Panc1 (cell line): Measurements from ENCODE around the gene MUC3A. TPM values are rescaled to one million over a fixed set of nuclear protein-coding genes. Genes with fewer than 3 reads are reported as not detected.

ENCODE experiments used
- ATAC-seq: fragments of 200-7000 bp; cut with Tn5 transposase; 2 replicates; pipeline ENCODE4 v1.9.1; 2020; ENCODE audit warnings: mild to moderate bottlenecking, moderate library complexity
- BruUV-seq: library from RNA; stranded (reverse); fragments of 400-500 nt; replicated peaks from 2 replicates; lab custom pipeline; 2021; lab: Mats Ljungman, UMichigan
- CTCF ChIA-PET: fragments of 300-600 bp; sonication (Branson Sonifier 250); formaldehyde crosslinking; loops from one replicate; lab custom pipeline; 2022; ENCODE audit warnings: antibody characterized with exemption; lab: Charles Lee
- POLR2A ChIA-PET: fragments of 300-600 bp; sonication (Branson Sonifier 250); formaldehyde crosslinking; loops from one replicate; lab custom pipeline; 2022; ENCODE audit warnings: antibody characterized with exemption; lab: Charles Lee
- DNase-seq: peaks from one replicate; pipeline ENCODE4 v3.0.0-alpha.2; 2010; ENCODE audit warnings: low read depth, low spot score
- H3K27ac ChIP-seq: 2 replicates; pipeline ENCODE4 v1.5.1; 2011; ENCODE audit warnings: mild to moderate bottlenecking, low read length, inconsistent platforms
- H3K27me3 ChIP-seq: fragments of 200-500 bp; sonication (Bioruptor generic); 2 replicates; pipeline ENCODE4 v1.6.0; 2014; ENCODE audit warnings: low read length, inconsistent platforms; ENCODE audit not compliant: control insufficient read depth, insufficient read depth
- H3K36me3 ChIP-seq: fragments of 200-500 bp; sonication (Bioruptor generic); 2 replicates; pipeline ENCODE4 v1.5.1; 2014; ENCODE audit warnings: inconsistent platforms, mild to moderate bottlenecking, low read length, moderate library complexity; ENCODE audit not compliant: control insufficient read depth, insufficient read depth
- H3K4me1 ChIP-seq: 2 replicates; pipeline ENCODE4 v1.5.1; 2011; ENCODE audit warnings: inconsistent platforms, mild to moderate bottlenecking, low read length, moderate library complexity; ENCODE audit not compliant: control insufficient read depth, insufficient read depth
- H3K4me3 ChIP-seq, 2 experiments: 2 replicates each; pipeline ENCODE4 v1.5.1; 2011 to 2012; ENCODE audit warnings: low read depth in 2 of 2, low read length in 2 of 2, mild to moderate bottlenecking in 2 of 2, inconsistent platforms in 1 of 2, moderate library complexity in 1 of 2
- H3K9me3 ChIP-seq: fragments of 200-500 bp; sonication (Bioruptor generic); 2 replicates; pipeline ENCODE4 v1.5.1; 2014; ENCODE audit warnings: low read depth, mild to moderate bottlenecking, inconsistent platforms, low read length, moderate library complexity; ENCODE audit not compliant: control insufficient read depth, insufficient read depth
- POLR2AphosphoS5 ChIP-seq: IDR thresholded peaks from 2 replicates; pipeline ENCODE4 v1.6.1; 2012; ENCODE audit warnings: mild to moderate bottlenecking, low read depth, low read length, moderate library complexity
- SIN3A ChIP-seq: IDR thresholded peaks from 2 replicates; pipeline ENCODE4 v1.6.1; 2012; ENCODE audit warnings: low read depth, mild to moderate bottlenecking, low read length, moderate library complexity, borderline replicate concordance; ENCODE audit not compliant: insufficient read depth
- TCF7L2 ChIP-seq: IDR thresholded peaks from 2 replicates; pipeline ENCODE4 v1.6.1; 2011; ENCODE audit warnings: mild to moderate bottlenecking, low read depth, low read length, inconsistent platforms
- in situ Hi-C: cut with HindIII; loops from 2 replicates; pipeline ENCODE4 v1.10.0; 2016; ENCODE audit warnings: low sequenced_read_pairs, low pct_unique_long_range_greater_than_20kb
- intact Hi-C: fragments of 100-400 bp; cut with micrococcal nuclease; formaldehyde crosslinking; loops from one replicate; pipeline ENCODE4 v1.10.0; 2022; ENCODE audit not compliant: unreplicated experiment
- total RNA-seq: library from RNA; stranded (reverse); gene quantifications from one replicate; pipeline ENCODE4 v1.2.1, GENCODE V29; 2021; ENCODE audit not compliant: unreplicated experiment
- TF ChIP-seq, protein P1 (sequence below): fragments of 450-650 bp; IDR thresholded peaks from 2 replicates; pipeline ENCODE4 v1.5.1; 2017; ENCODE audit warnings: mild to moderate bottlenecking
- TF ChIP-seq, protein P2 (sequence below), 2 experiments: IDR thresholded peaks; 2 replicates each; pipeline ENCODE4 v1.6.1; 2011 to 2012; ENCODE audit warnings: low read depth in 2 of 2, control low read depth in 1 of 2, low read length in 1 of 2, mild to moderate bottlenecking in 1 of 2, moderate library complexity in 1 of 2; ENCODE audit not compliant: insufficient read depth in 1 of 2

The MUC3A gene
- total RNA-seq, 1 experiment from 2014 or later = 24.7 TPM

GRCh38 chr7:100900978-100901377 lies 48.4 kb upstream of the MUC3A start:
- DNase-seq (no peak), ATAC-seq (no peak)
- Histone ChIP-seq H3K36me3 (no peaks in the 10 kb centered on the region), H3K27me3 (no peaks in the 10 kb centered on the region; the same call in 1 of the 2 replicates), H3K4me1 (peaks cover 5% of the 10 kb centered on the region), H3K4me3 (no peak overlapping the region), H3K9me3 (no peaks in the 10 kb centered on the region), H3K27ac (no peak overlapping the region)
- CTCF ChIA-PET = interaction anchor here (0.6 kb wide), 1 partner anchor 12 kb away, joined by 10 read pairs; no protein-coding TSS in a partner anchor
- in situ Hi-C loops (no loop called here), intact Hi-C loops (no loop called here)
- POLR2A ChIA-PET = interaction anchor here (0.6 kb wide), 1 partner anchor 148 kb away, joined by 3 read pairs; no protein-coding TSS in a partner anchor
- BruUV-seq = no TSS peak
- TF ChIP-seq SIN3A = no peak
- TF ChIP-seq, protein P1, sequence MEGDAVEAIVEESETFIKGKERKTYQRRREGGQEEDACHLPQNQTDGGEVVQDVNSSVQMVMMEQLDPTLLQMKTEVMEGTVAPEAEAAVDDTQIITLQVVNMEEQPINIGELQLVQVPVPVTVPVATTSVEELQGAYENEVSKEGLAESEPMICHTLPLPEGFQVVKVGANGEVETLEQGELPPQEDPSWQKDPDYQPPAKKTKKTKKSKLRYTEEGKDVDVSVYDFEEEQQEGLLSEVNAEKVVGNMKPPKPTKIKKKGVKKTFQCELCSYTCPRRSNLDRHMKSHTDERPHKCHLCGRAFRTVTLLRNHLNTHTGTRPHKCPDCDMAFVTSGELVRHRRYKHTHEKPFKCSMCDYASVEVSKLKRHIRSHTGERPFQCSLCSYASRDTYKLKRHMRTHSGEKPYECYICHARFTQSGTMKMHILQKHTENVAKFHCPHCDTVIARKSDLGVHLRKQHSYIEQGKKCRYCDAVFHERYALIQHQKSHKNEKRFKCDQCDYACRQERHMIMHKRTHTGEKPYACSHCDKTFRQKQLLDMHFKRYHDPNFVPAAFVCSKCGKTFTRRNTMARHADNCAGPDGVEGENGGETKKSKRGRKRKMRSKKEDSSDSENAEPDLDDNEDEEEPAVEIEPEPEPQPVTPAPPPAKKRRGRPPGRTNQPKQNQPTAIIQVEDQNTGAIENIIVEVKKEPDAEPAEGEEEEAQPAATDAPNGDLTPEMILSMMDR = no peak
- TF ChIP-seq, protein P2, sequence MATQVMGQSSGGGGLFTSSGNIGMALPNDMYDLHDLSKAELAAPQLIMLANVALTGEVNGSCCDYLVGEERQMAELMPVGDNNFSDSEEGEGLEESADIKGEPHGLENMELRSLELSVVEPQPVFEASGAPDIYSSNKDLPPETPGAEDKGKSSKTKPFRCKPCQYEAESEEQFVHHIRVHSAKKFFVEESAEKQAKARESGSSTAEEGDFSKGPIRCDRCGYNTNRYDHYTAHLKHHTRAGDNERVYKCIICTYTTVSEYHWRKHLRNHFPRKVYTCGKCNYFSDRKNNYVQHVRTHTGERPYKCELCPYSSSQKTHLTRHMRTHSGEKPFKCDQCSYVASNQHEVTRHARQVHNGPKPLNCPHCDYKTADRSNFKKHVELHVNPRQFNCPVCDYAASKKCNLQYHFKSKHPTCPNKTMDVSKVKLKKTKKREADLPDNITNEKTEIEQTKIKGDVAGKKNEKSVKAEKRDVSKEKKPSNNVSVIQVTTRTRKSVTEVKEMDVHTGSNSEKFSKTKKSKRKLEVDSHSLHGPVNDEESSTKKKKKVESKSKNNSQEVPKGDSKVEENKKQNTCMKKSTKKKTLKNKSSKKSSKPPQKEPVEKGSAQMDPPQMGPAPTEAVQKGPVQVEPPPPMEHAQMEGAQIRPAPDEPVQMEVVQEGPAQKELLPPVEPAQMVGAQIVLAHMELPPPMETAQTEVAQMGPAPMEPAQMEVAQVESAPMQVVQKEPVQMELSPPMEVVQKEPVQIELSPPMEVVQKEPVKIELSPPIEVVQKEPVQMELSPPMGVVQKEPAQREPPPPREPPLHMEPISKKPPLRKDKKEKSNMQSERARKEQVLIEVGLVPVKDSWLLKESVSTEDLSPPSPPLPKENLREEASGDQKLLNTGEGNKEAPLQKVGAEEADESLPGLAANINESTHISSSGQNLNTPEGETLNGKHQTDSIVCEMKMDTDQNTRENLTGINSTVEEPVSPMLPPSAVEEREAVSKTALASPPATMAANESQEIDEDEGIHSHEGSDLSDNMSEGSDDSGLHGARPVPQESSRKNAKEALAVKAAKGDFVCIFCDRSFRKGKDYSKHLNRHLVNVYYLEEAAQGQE (IDR thresholded peaks at IDR 0.05; ENCODE audit: insufficient read depth in 1 of 2, low read depth in 2 of 2, low read length in 1 of 2) = no peak
- no peak for TF ChIP-seq POLR2AphosphoS5
- no peak for TF ChIP-seq TCF7L2

DNA sequence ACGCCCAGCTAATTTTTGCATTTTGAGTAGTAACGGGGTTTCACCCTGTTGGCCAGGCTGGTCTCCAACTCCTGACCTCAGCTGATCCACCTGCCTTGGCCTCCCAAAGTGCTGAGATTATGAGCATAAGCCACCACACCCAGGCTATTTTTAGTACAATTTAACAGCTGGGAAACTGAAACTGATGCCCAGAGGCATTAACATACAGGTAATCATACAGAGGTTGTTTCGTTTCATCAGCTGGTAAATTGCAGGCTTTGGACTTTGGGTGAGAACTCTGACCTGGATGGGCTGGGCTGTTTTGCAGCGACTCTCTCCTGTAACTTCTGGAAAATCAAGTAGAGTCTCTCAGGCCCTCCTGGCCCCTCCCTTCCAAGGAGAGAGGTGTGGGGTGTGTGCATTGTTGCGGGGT lies 47.4 kb upstream of the MUC3A start:
- no peak for ATAC-seq
- in situ Hi-C loops = no loop called here
- CTCF ChIA-PET = no interaction called here
- no peaks in the 10 kb centered on the region for H3K36me3 ChIP-seq
- no peak overlapping the region for H3K4me3 ChIP-seq
- H3K27ac ChIP-seq = no peak overlapping the region
- no TSS peak for BruUV-seq
- no peaks in the 10 kb centered on the region for H3K27me3 ChIP-seq
- no peaks in the 10 kb centered on the region for H3K4me1 ChIP-seq
- DNase-seq = no peak
- TF ChIP-seq, protein P1 = no peak
- TF ChIP-seq, protein P2 (IDR thresholded peaks at IDR 0.05; ENCODE audit: insufficient read depth in 1 of 2, low read depth in 2 of 2, low read length in 1 of 2) = no peak
- TF ChIP-seq SIN3A = no peak
- no peak for TF ChIP-seq POLR2AphosphoS5
- TF ChIP-seq TCF7L2 = no peak
- POLR2A ChIA-PET = no interaction called here
- intact Hi-C loops = no loop called here
- no peaks in the 10 kb centered on the region for H3K9me3 ChIP-seq
